ENCODE results near the gene EPX.

GRCh38 chr17:58148609-58149008, 43.9 kb upstream of the EPX start:
- TF ChIP-seq CTCF (IDR thresholded peaks at IDR 0.05; ENCODE audit: insufficient read depth, low read length) (no peak), POLR2AphosphoS5 (IDR thresholded peaks at IDR 0.05; ENCODE audit: low read depth) (no peak), SPI1 (IDR thresholded peaks at IDR 0.05; ENCODE audit: borderline replicate concordance, low read depth) (no peak), GABPA (IDR thresholded peaks at IDR 0.05; ENCODE audit: low read depth) (no peak)
- TF ChIP-seq, protein P1, sequence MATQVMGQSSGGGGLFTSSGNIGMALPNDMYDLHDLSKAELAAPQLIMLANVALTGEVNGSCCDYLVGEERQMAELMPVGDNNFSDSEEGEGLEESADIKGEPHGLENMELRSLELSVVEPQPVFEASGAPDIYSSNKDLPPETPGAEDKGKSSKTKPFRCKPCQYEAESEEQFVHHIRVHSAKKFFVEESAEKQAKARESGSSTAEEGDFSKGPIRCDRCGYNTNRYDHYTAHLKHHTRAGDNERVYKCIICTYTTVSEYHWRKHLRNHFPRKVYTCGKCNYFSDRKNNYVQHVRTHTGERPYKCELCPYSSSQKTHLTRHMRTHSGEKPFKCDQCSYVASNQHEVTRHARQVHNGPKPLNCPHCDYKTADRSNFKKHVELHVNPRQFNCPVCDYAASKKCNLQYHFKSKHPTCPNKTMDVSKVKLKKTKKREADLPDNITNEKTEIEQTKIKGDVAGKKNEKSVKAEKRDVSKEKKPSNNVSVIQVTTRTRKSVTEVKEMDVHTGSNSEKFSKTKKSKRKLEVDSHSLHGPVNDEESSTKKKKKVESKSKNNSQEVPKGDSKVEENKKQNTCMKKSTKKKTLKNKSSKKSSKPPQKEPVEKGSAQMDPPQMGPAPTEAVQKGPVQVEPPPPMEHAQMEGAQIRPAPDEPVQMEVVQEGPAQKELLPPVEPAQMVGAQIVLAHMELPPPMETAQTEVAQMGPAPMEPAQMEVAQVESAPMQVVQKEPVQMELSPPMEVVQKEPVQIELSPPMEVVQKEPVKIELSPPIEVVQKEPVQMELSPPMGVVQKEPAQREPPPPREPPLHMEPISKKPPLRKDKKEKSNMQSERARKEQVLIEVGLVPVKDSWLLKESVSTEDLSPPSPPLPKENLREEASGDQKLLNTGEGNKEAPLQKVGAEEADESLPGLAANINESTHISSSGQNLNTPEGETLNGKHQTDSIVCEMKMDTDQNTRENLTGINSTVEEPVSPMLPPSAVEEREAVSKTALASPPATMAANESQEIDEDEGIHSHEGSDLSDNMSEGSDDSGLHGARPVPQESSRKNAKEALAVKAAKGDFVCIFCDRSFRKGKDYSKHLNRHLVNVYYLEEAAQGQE (IDR thresholded peaks at IDR 0.05; ENCODE audit: insufficient replicate concordance, low read depth) = no peak
